ENCODE results near the gene NF1.
A peak's percentile ranks its signal among the peaks of the same experiment; 100 is the strongest.
"Not testable (repeated sequence)": the region's sequence is repeated elsewhere in the genome, so short reads cannot be mapped to it uniquely, and the experiment has no call there.

NF1 gene

GRCh38 chr17:31085563-31085962 lies 9.2 kb upstream of the NF1 start:
- H3K79me2 ChIP-seq (ENCODE audit: insufficient read depth, low read length): no peaks in the 10 kb centered on the region
- H2AFZ ChIP-seq (ENCODE audit: low read length): no peak overlapping the region
- no peaks in the 10 kb centered on the region for H3K9me3 ChIP-seq (ENCODE audit: low read length)
- no peaks in the 10 kb centered on the region for H4K20me1 ChIP-seq (ENCODE audit: insufficient read depth, low read length)
- H3K27ac ChIP-seq (ENCODE audit: low read depth, low read length, poor library complexity, severe bottlenecking): no peak overlapping the region
- H3K36me3 ChIP-seq (ENCODE audit: insufficient read depth, low read length): no peaks in the 10 kb centered on the region
- no peaks in the 10 kb centered on the region for H3K27me3 ChIP-seq (ENCODE audit: insufficient read depth, low read length)
- H3K4me1 ChIP-seq (ENCODE audit: insufficient read depth, low read length, severe bottlenecking): peaks cover 15% of the 10 kb centered on the region
- H3K4me3 ChIP-seq (ENCODE audit: low read depth, low read length, poor library complexity, severe bottlenecking): no peak overlapping the region
- H3K9me2 ChIP-seq (ENCODE audit: low read depth, low read length): no peaks in the 10 kb centered on the region
- no peak overlapping the region for H3K4me2 ChIP-seq (ENCODE audit: low read length)
- no peak for TF ChIP-seq CTCF (IDR thresholded peaks at IDR 0.05; ENCODE audit: low read length)
- no peak for TF ChIP-seq EZH2 (IDR thresholded peaks at IDR 0.05; ENCODE audit: borderline replicate concordance, low read length)
- no peaks in the 10 kb centered on the region for H3F3A ChIP-seq (ENCODE audit: insufficient read depth, low read length)
- no peak overlapping the region for H3K9ac ChIP-seq (ENCODE audit: low read length)

GRCh38 chr17:31089471-31089870 lies 5.3 kb upstream of the NF1 start:
- H3K79me2 ChIP-seq (ENCODE audit: insufficient read depth, low read length): no peaks in the 10 kb centered on the region

GRCh38 chr17:31090650-31091049 lies 4.1 kb upstream of the NF1 start:
- H3K9me3 ChIP-seq (ENCODE audit: low read length); H3K4me2 ChIP-seq (ENCODE audit: low read length); H3K4me3 ChIP-seq (ENCODE audit: low read depth, low read length, poor library complexity, severe bottlenecking); H3K79me2 ChIP-seq (ENCODE audit: insufficient read depth, low read length); H2AFZ ChIP-seq (ENCODE audit: low read length); H3F3A ChIP-seq (ENCODE audit: insufficient read depth, low read length); H3K27ac ChIP-seq (ENCODE audit: low read depth, low read length, poor library complexity, severe bottlenecking); H3K36me3 ChIP-seq (ENCODE audit: insufficient read depth, low read length); H3K9me2 ChIP-seq (ENCODE audit: low read depth, low read length); H3K9ac ChIP-seq (ENCODE audit: low read length); H4K20me1 ChIP-seq (ENCODE audit: insufficient read depth, low read length); H3K27me3 ChIP-seq (ENCODE audit: insufficient read depth, low read length): not testable (repeated sequence)
- peaks cover 23% of the 10 kb centered on the region for H3K4me1 ChIP-seq (ENCODE audit: insufficient read depth, low read length, severe bottlenecking)

More at GRCh38 chr17:31089471-31089870, 5.3 kb upstream of the NF1 start:
- H3K4me1 ChIP-seq (ENCODE audit: insufficient read depth, low read length, severe bottlenecking): peaks cover 21% of the 10 kb centered on the region
- no peak overlapping the region for H3K9ac ChIP-seq (ENCODE audit: low read length)
- no peaks in the 10 kb centered on the region for H3K36me3 ChIP-seq (ENCODE audit: insufficient read depth, low read length)
- H3K4me3 ChIP-seq (ENCODE audit: low read depth, low read length, poor library complexity, severe bottlenecking): no peak overlapping the region
- H3K9me2 ChIP-seq (ENCODE audit: low read depth, low read length): no peaks in the 10 kb centered on the region
- H2AFZ ChIP-seq (ENCODE audit: low read length): no peak overlapping the region
- no peaks in the 10 kb centered on the region for H4K20me1 ChIP-seq (ENCODE audit: insufficient read depth, low read length)
- H3K9me3 ChIP-seq (ENCODE audit: low read length): no peaks in the 10 kb centered on the region
- H3F3A ChIP-seq (ENCODE audit: insufficient read depth, low read length): no peaks in the 10 kb centered on the region
- TF ChIP-seq EZH2 (IDR thresholded peaks at IDR 0.05; ENCODE audit: borderline replicate concordance, low read length) (no peak), CTCF (IDR thresholded peaks at IDR 0.05; ENCODE audit: low read length) (no peak)
- no peak overlapping the region for H3K27ac ChIP-seq (ENCODE audit: low read depth, low read length, poor library complexity, severe bottlenecking)
- no peaks in the 10 kb centered on the region for H3K27me3 ChIP-seq (ENCODE audit: insufficient read depth, low read length)
- no peak overlapping the region for H3K4me2 ChIP-seq (ENCODE audit: low read length)

GRCh38 chr17:31092475-31093064 lies 2.2 kb upstream of the NF1 start:
- Histone ChIP-seq H3K27me3 (ENCODE audit: insufficient read depth, low read length) (no peaks in the 10 kb centered on the region), H2AFZ (ENCODE audit: low read length) (0 out of 2 replicates have a peak overlapping the region, but pooled peaks have one; percentile 73), H4K20me1 (ENCODE audit: insufficient read depth, low read length) (no peaks in the 10 kb centered on the region), H3K9me2 (ENCODE audit: low read depth, low read length) (no peaks in the 10 kb centered on the region), H3K4me2 (ENCODE audit: low read length) (no peak overlapping the region), H3K79me2 (ENCODE audit: insufficient read depth, low read length) (no peaks in the 10 kb centered on the region), H3K4me3 (ENCODE audit: low read depth, low read length, poor library complexity, severe bottlenecking) (no peak overlapping the region), H3K9ac (ENCODE audit: low read length) (no peak overlapping the region), H3F3A (ENCODE audit: insufficient read depth, low read length) (no peaks in the 10 kb centered on the region), H3K4me1 (ENCODE audit: insufficient read depth, low read length, severe bottlenecking) (peaks cover 29% of the 10 kb centered on the region), H3K27ac (ENCODE audit: low read depth, low read length, poor library complexity, severe bottlenecking) (no peak overlapping the region), H3K36me3 (ENCODE audit: insufficient read depth, low read length) (no peaks in the 10 kb centered on the region), H3K9me3 (ENCODE audit: low read length) (no peaks in the 10 kb centered on the region)
- TF ChIP-seq EZH2 (IDR thresholded peaks at IDR 0.05; ENCODE audit: borderline replicate concordance, low read length) (no peak), CTCF (IDR thresholded peaks at IDR 0.05; ENCODE audit: low read length) (peak; percentile 43; the same call in 1 of the 2 replicates)
